ENCODE measurements around the gene EXO1. TPM values are rescaled to one million over a fixed set of nuclear protein-coding genes. Genes with fewer than 3 reads are reported as not detected.

EXO1 gene
- total RNA-seq, 4 donors from 2014 or later: 0.66 to 5.8 (median 1.8) TPM

GRCh38 chr1:241842565-241842964 lies 5.4 kb upstream of the EXO1 start:
- no peaks in the 10 kb centered on the region for H3K4me1 ChIP-seq

DNA sequence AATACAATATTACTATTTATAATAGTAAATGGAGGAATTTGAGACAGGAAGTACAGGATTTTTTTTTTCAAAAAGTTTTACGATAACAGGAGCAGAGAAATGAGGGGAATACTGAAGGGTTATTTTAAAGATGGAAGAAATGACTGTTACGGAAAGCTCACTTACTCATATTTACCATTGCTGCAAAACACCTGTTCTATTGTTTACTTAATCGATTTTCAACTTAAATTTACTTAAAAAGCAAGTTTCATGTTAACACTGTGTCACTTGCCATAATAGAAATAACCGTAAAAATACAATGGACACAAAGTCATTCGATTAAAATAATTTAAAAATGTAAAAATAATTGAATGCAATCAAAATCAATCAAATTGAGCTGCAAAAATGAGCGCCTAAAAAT lies 3.4 kb upstream of the EXO1 start:
- H3K36me3 ChIP-seq: no peaks in the 10 kb centered on the region
- H3K4me3 ChIP-seq: no peak overlapping the region
- no peak for DNase-seq
- H3K27me3 ChIP-seq: no peaks in the 10 kb centered on the region
- H3K27ac ChIP-seq: no peak overlapping the region
- no peaks in the 10 kb centered on the region for H3K9me3 ChIP-seq
- TF ChIP-seq CTCF (IDR thresholded peaks at IDR 0.05) (no peak), POLR2A (IDR thresholded peaks at IDR 0.05) (no peak)
- peaks cover 0 to 8% (median 0%) of the 10 kb centered on the region in 4 donors for H3K4me1 ChIP-seq

More at GRCh38 chr1:241842565-241842964, 5.4 kb upstream of the EXO1 start:
- Histone ChIP-seq H3K27ac (no peak overlapping the region), H3K4me3 (no peak overlapping the region), H3K9me3 (no peaks in the 10 kb centered on the region), H3K27me3 (no peaks in the 10 kb centered on the region), H3K36me3 (no peaks in the 10 kb centered on the region)
- TF ChIP-seq CTCF (IDR thresholded peaks at IDR 0.05) (no peak), POLR2A (IDR thresholded peaks at IDR 0.05) (no peak)
- DNase-seq: no peak

GRCh38 chr1:241846375-241846774 lies 1.6 kb upstream of the EXO1 start:
- no peaks in the 10 kb centered on the region for H3K27me3 ChIP-seq

GRCh38 chr1:241846862-241847539 lies 1.0 kb upstream of the EXO1 start:
- H3K4me1 ChIP-seq: peaks cover 0 to 8% (median 0%) of the 10 kb centered on the region in 4 donors
- H3K36me3 ChIP-seq: no peaks in the 10 kb centered on the region
- DNase-seq: no peak
- no peaks in the 10 kb centered on the region for H3K9me3 ChIP-seq
- no peak for TF ChIP-seq CTCF (IDR thresholded peaks at IDR 0.05)
- TF ChIP-seq POLR2A (IDR thresholded peaks at IDR 0.05): no peak
- H3K27ac ChIP-seq: peak overlapping the region in 3 of 4 donors; percentile 96 to 99 (median 98)
- H3K4me3 ChIP-seq: peak overlapping the region in 1 of 4 donors; percentile 91
- H3K27me3 ChIP-seq: no peaks in the 10 kb centered on the region

More at GRCh38 chr1:241846375-241846774, 1.6 kb upstream of the EXO1 start:
- TF ChIP-seq POLR2A (IDR thresholded peaks at IDR 0.05) (no peak), CTCF (IDR thresholded peaks at IDR 0.05) (no peak)
- Histone ChIP-seq H3K36me3 (no peaks in the 10 kb centered on the region), H3K4me1 (peaks cover 0 to 8% (median 0%) of the 10 kb centered on the region in 4 donors), H3K27ac (no peak overlapping the region), H3K9me3 (no peaks in the 10 kb centered on the region), H3K4me3 (no peak overlapping the region)
- no peak for DNase-seq

- Histone ChIP-seq H3K9me3 (no peaks in the 10 kb centered on the region), H3K27me3 (no peaks in the 10 kb centered on the region), H3K4me3 (peak overlapping the region; percentile 69 to 97 (median 94)), H3K36me3 (no peaks in the 10 kb centered on the region), H3K4me1 (peaks cover 0 to 8% (median 0%) of the 10 kb centered on the region in 4 donors), H3K27ac (peak overlapping the region; percentile 96 to 100 (median 98))
- TF ChIP-seq CTCF (IDR thresholded peaks at IDR 0.05) (no peak), POLR2A (IDR thresholded peaks at IDR 0.05) (no peak)
- DNase-seq: no peak
Observed at GRCh38 chr1:241847540-241847795, 536 bp upstream of the EXO1 start.

Data from Peyer's patch (tissue), 4 donors.